HG03460 (cell line): Measurements from ENCODE around the gene DPP3.

Source experiments
- ATAC-seq: cut with Tn5 transposase; IDR thresholded peaks from one replicate; pipeline ENCODE4 v1.9.1; 2021; ENCODE audit not compliant: unreplicated experiment

DPP3 gene

GRCh38 chr11:66554602-66555001 is 74.4 kb downstream of the DPP3 start:
- no peak for ATAC-seq

- no peak for ATAC-seq
Measured at GRCh38 chr11:66555416-66555815, 75.2 kb downstream of the DPP3 start.

GRCh38 chr11:66556086-66556485 is 75.9 kb downstream of the DPP3 start:
- ATAC-seq: no peak

GRCh38 chr11:66557733-66558326 is 77.6 kb downstream of the DPP3 start:
- no peak for ATAC-seq
